ENCODE data around the gene CECR2. TPM values are rescaled to one million over a fixed set of nuclear protein-coding genes. Genes with fewer than 3 reads are reported as not detected.

Gene CECR2
- total and polyA plus RNA-seq, 2 donors from 2014 or later: 0.58 to 3.4 TPM

DNA sequence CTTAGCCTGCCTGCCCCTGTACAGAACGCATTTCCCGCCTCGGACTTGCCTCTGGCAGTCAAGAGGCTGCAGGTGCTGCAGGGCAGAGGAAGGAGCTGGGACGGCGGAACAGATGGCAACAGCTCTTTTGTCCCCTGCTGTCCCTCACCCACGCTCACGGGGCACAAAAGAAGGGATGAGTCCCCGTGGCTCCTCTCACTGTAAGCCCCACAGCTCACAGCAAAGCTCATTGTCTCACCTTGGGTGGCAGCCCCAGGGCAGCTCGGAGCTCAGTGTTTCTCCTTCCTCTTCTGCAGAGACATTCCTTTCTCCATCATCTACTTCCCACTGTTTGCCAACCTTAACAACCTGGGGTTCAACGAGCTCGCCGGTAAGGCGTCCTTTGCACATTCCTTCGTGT is 218.4 kb downstream of the CECR2 start:
- no peak for TF ChIP-seq CTCF (IDR thresholded peaks at IDR 0.05; ENCODE audit: borderline replicate concordance, extremely low read depth, insufficient read depth)
- DNase-seq (no peak), FAIRE-seq (no peak)
- Histone ChIP-seq H3K27me3 (ENCODE audit: control insufficient read depth, insufficient read depth, low read length) (no peaks in the 10 kb centered on the region), H3K4me3 (ENCODE audit: low read length in 3 of 3) (no peak overlapping the region), H3K9ac (ENCODE audit: low read length in 3 of 3) (no peak overlapping the region), H3K9me3 (ENCODE audit: control insufficient read depth in 2 of 3, insufficient read depth in 1 of 3, low read length in 3 of 3) (no peaks in the 10 kb centered on the region), H3K27ac (ENCODE audit: low read depth in 2 of 2, low read length in 2 of 2) (no peak overlapping the region), H3K4me1 (ENCODE audit: control insufficient read depth in 2 of 3, insufficient read depth in 2 of 3, low read depth in 1 of 3, low read length in 3 of 3) (no peaks in the 10 kb centered on the region), H3K36me3 (ENCODE audit: control insufficient read depth in 2 of 3, insufficient read depth in 3 of 3, low read length in 3 of 3) (peaks cover 0 to 23% (median 15%) of the 10 kb centered on the region in 3 donors)
- intact Hi-C loops (cut with DNase I): no loop called here

DNA sequence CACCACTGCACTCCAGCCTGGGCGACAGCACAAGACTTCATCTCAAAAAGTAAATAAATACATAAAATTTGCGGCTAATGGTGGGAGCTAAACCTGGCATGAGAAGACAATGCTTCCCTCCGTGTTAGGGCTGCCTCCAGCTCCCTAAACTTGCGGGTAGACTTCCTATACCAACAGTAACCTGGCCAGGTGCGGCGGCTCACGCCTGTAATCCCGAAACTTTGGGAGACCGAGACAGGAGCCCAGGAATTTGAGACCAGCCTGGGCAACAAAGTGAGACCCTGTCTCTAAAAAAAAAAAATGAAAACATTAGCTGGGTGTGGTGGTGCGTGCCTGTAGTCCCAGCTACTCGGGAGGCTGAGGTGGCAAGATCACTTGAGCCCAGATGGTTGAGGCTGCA is 219.3 kb downstream of the CECR2 start:
- Histone ChIP-seq H3K4me3 (ENCODE audit: low read length in 3 of 3) (no peak overlapping the region), H3K4me1 (ENCODE audit: control insufficient read depth in 2 of 3, insufficient read depth in 2 of 3, low read depth in 1 of 3, low read length in 3 of 3) (no peaks in the 10 kb centered on the region), H3K27ac (ENCODE audit: low read depth in 2 of 2, low read length in 2 of 2) (no peak overlapping the region), H3K9ac (ENCODE audit: low read length in 3 of 3) (no peak overlapping the region), H3K9me3 (ENCODE audit: control insufficient read depth in 2 of 3, insufficient read depth in 1 of 3, low read length in 3 of 3) (no peaks in the 10 kb centered on the region), H3K27me3 (ENCODE audit: control insufficient read depth, insufficient read depth, low read length) (no peaks in the 10 kb centered on the region), H3K36me3 (ENCODE audit: control insufficient read depth in 2 of 3, insufficient read depth in 3 of 3, low read length in 3 of 3) (peaks cover 0 to 30% (median 23%) of the 10 kb centered on the region in 3 donors)
- intact Hi-C loops (cut with DNase I): no loop called here
- DNase-seq (peak in 1 of 5 donors; percentile 18), FAIRE-seq (no peak)
- no peak for TF ChIP-seq CTCF (IDR thresholded peaks at IDR 0.05; ENCODE audit: borderline replicate concordance, extremely low read depth, insufficient read depth)

DNA sequence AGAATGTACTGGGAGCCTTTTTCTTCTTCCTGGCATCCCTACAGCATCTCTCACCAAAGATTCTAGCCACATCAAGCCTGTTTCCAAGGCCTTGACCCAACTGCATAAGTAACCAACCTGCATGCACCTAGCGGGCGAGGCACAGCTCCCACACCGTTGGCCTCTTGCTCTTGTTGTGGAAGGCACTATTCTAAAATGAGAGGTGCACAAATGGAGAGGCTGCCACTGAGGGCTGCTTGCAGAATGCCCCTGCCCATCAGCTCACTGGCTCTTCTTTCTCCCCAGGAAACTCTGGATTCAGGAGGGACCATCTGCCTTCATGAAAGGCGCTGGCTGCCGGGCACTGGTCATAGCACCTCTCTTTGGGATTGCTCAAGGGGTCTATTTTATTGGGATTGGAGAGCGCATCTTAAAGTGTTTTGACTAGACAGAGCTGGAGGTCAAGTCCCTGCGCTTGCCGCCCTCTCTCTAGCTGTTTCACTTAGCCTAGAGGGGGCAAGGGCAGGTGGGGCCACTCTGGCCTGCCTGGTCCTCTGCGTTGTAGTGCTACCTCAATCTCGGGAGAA is 220.6 kb downstream of the CECR2 start:
- intact Hi-C loops (cut with DNase I): no loop called here
- no peaks in the 10 kb centered on the region for H3K27me3 ChIP-seq (ENCODE audit: control insufficient read depth, insufficient read depth, low read length)
- H3K9ac ChIP-seq (ENCODE audit: low read length in 3 of 3): no peak overlapping the region
- FAIRE-seq: no peak
- peak in 1 of 5 donors; percentile 43 for DNase-seq
- no peaks in the 10 kb centered on the region for H3K4me1 ChIP-seq (ENCODE audit: control insufficient read depth in 2 of 3, insufficient read depth in 2 of 3, low read depth in 1 of 3, low read length in 3 of 3)
- no peak for TF ChIP-seq CTCF (IDR thresholded peaks at IDR 0.05; ENCODE audit: borderline replicate concordance, extremely low read depth, insufficient read depth)
- no peak overlapping the region for H3K27ac ChIP-seq (ENCODE audit: low read depth in 2 of 2, low read length in 2 of 2)
- H3K36me3 ChIP-seq (ENCODE audit: control insufficient read depth in 2 of 3, insufficient read depth in 3 of 3, low read length in 3 of 3): peaks cover 0 to 43% (median 32%) of the 10 kb centered on the region in 3 donors
- no peaks in the 10 kb centered on the region for H3K9me3 ChIP-seq (ENCODE audit: control insufficient read depth in 2 of 3, insufficient read depth in 1 of 3, low read length in 3 of 3)
- no peak overlapping the region for H3K4me3 ChIP-seq (ENCODE audit: low read length in 3 of 3)

- intact Hi-C loops (cut with DNase I): no loop called here
- Histone ChIP-seq H3K36me3 (ENCODE audit: control insufficient read depth in 2 of 3, insufficient read depth in 3 of 3, low read length in 3 of 3) (peaks cover 0 to 47% (median 34%) of the 10 kb centered on the region in 3 donors), H3K4me3 (ENCODE audit: low read length in 3 of 3) (no peak overlapping the region), H3K9ac (ENCODE audit: low read length in 3 of 3) (no peak overlapping the region), H3K27ac (ENCODE audit: low read depth in 2 of 2, low read length in 2 of 2) (no peak overlapping the region), H3K9me3 (ENCODE audit: control insufficient read depth in 2 of 3, insufficient read depth in 1 of 3, low read length in 3 of 3) (no peaks in the 10 kb centered on the region), H3K27me3 (ENCODE audit: control insufficient read depth, insufficient read depth, low read length) (no peaks in the 10 kb centered on the region), H3K4me1 (ENCODE audit: control insufficient read depth in 2 of 3, insufficient read depth in 2 of 3, low read depth in 1 of 3, low read length in 3 of 3) (no peaks in the 10 kb centered on the region)
- no peak for TF ChIP-seq CTCF (IDR thresholded peaks at IDR 0.05; ENCODE audit: borderline replicate concordance, extremely low read depth, insufficient read depth)
- FAIRE-seq: no peak
- DNase-seq: peak in 1 of 5 donors; percentile 52
Measured at GRCh38 chr22:17590586-17590985, 221.3 kb downstream of the CECR2 start.
